ENCODE measurements around the gene SERPINA1.
"Not testable (repeated sequence)": the region's sequence is repeated elsewhere in the genome, so short reads cannot be mapped to it uniquely, and the experiment has no call there.

SERPINA1 gene

DNA sequence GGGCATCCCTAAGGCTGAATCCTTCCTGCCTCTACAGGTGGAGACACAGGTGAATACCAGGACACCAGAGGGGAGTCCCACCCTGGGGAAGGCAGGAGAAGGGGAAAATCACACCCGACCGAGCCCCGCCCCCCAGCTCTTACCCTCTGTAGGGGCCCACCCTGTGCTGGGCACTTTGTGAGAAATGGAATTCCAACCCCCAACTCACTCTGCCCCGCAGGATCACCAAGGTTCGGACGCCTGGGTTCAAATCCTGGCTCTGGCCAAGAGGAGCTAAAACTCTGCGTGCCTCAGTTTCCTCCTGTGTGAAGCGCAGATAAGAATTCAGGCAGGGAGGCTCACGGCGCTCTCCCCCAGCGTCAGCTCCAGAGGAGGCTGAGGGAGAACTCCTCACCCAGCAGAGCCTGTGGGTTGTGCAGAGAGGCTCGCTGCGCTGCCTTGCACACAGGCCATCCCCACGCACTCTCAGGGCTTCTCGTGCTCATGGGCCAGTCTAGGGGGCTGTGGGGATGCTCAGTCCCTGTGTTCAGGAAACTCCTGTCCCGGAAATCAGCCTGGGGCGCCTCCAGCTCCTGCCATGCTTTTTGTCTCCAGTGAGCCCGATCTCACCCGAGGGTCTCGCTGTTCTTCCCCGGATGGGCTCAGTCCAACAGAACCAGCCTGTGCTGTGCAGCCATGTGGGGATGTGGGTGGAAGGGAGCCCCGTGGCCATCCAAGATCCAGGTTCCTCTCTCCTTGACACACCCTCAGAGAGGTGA lies 18.5 kb downstream of the SERPINA1 start:
- not testable (repeated sequence) for DNase-seq (ENCODE audit: low read depth, low spot score)

DNA sequence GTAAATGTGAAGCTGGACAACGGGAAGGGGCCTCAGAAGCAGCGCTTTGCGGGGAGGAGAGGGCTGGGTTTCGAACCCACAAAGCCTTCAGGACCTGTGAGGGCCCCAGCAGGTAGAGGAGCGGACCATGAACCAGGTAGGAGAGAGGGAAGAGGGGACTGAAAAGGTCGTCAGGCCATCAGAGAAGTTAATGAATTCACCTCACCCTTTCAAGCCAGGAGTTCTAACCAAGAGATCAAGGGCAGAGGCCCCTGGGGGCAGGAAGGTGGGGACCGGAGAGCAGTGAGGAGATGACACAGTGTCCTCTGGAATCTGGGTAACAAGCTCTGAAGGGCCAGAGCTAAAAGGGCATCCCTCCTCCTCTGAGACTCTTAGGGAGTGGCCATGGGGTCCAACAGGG lies 19.4 kb downstream of the SERPINA1 start:
- DNase-seq (ENCODE audit: low read depth, low spot score), result no peak

DNA sequence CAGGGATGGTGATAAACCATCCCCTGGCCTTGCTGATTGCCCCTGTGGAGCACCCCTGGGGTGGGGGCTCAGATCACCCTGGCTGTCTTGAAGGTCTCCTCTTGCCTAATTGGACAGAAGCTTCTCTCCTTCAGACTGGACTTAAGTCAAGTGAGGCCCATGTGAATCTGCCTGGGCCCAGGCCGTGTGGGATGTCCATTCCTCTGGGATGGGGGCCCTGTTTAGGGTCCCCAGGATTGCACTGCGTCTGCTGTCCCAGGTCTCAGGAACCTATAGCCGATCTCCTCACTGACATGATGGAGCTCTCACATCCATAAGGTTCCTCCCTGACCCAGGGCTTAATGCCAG lies 20.2 kb downstream of the SERPINA1 start:
- no peak for DNase-seq (ENCODE audit: low read depth, low spot score)

DNA sequence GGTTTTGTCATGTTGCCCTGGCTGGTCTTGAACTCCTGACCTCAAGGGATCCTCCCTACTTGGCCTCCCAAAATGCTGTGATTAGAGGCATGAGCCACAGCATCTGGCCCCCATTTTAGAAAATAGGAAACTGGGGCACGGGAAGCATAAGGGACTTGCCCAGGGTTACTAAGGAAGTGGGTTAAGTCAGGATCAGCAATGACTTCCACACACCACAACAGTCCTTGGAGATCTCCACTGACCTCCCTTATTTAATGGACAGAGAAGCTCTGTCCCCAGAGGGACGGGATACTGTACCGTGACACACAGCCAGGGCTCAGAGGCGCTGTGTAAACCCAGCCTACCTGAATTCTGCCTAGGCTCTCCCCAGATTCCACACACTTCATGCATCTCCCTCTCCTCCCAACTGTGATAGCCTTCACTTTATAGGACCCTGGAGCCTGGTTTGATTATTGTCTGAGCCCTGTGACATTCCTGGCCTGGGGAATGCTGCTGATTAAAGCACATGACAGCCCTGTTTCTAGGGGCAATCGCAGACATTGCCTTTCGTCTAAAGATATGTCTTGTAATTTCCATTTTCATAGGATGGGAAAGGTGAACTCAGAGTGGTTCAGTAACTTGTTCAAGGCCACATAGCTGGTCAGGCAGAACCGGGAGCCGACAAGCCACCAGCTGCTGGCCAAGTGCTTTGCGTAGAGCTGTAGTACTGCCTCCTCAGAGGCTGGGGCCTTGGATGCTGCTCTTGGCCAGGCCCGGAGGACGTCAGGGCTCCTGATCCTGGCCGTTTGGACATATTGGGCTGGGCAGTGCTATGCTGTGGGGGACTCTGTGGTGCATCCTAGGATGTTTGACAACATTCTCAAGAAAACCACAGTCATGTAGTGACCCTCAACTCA lies 20.8 kb downstream of the SERPINA1 start:
- DNase-seq (ENCODE audit: low read depth, low spot score), result no peak

DNA sequence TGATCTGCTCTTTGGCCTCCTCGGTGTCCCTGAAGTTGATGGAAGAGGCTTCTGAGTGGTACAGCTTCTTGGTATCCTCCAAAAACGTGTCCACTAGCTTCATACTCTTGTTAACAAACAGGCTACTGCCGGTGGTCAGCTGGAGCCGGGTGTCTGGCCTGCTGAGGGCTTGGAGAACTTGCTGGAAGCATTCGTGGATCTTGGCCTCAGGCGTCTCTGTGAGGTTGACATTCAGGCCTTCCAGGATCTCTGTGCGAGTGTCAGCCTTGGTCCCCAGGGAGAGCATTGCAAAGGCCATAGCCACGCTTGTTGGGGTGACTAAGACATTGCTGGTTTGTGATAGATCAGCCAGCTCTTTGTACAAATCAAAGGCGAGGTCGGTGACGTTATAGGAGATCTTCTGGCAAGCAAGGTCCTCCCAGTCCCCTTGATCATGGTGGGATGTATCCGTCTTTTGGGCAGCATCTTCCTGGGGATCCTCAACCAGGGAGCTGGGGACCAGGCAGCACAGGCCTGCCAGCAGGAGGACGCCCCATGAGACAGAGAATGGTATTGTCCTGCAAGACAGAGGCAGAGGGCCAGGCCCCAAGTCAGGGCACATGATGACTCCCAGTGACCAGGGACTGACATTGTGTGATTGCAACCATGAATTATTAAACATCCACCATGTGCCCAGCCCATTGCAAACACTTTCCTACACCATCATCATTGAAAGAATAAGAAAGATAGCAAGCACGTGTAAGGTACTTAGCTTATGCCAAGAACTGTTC lies 22.1 kb downstream of the SERPINA1 start, which contains the start of gene SERPINA2:
Gene SERPINA2, minus strand, starts transcription at position 553 of the 770 bp plus-strand sequence.
- DNase-seq (ENCODE audit: low read depth, low spot score), result no peak

DNA sequence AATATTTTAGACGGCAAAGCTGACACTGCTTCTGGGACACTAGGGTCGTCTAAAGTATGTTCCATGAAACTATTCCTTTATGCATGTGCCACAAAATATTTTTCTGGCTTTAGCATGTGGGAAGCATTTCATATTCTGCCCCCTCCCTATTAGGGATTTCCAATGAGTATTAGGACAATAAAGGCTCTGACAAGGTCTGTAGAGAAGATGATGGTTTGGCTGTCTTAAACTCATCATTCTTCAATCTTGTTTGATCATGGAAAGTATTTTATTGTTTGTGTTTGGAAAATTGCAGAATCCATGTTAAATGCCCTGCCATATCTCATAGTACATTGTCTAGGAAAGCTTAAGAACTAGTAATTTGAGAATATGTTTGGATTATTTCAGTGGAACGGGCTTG lies 22.8 kb downstream of the SERPINA1 start:
- no peak for DNase-seq (ENCODE audit: low read depth, low spot score)

DNA sequence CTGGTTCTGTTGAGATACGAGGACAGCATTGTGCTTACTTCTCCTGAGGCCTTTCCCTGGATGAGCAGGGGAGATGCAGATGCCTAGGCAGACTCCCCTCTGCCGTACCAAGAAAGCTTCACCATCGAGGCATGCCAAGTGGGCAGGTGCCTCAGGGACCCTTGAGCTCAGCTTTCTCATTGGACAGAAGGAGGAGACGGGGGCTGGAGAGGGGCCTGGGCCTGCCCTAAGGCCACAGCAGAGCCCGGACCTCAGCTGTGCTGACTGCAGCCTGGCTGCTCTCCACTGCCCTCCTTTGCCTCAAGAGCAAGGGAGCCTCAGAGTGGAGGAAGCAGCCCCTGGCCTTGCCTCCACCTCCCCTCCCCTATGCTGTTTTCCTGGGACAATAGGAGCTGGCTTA lies 23.4 kb downstream of the SERPINA1 start:
- DNase-seq (ENCODE audit: low read depth, low spot score), result no peak

DNA sequence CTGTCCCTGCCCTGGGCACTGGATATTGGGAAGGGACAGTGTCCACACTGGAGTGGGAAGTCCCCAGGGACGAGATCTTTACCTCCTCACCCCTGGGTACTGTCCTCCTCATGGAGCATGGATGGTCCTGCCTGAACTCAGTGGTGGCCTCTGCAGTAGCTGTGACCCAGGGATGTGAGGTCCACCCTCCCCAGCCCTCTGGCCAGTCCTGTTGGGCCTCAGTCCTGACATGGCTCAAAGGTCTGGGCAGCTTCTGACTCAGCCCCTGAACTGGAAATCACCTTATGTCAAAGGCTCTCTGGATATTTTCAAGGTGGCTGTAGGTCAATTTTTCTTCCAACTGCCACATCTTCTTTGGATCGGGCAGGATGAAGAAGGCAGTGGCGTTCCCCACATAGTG lies 24.4 kb downstream of the SERPINA1 start:
- no peak for DNase-seq (ENCODE audit: low read depth, low spot score)

DNA sequence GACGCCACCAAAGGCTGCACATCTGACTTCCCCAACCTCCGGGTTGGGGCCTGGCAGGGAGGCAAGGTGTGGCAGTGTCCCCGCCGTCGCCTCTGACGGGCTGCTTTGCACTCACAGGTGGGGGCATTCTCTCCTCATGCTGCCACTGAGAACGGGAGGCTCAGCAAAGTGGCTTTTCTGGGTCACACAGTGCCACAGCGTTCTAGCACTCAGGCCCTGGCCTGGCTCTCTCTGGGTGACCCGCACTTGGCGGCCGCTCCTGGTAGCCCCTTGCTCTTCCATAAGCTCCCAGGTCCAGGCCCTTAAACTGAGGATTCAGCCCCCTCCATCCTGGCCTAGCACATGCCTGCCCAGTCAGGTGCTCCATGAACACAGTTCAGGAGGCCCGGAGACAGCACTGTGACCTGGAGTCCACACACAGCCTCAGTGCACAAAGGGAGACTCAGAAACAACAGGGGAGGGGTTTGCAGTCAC lies 25.2 kb downstream of the SERPINA1 start:
- no peak for DNase-seq (ENCODE audit: low read depth, low spot score)

DNA sequence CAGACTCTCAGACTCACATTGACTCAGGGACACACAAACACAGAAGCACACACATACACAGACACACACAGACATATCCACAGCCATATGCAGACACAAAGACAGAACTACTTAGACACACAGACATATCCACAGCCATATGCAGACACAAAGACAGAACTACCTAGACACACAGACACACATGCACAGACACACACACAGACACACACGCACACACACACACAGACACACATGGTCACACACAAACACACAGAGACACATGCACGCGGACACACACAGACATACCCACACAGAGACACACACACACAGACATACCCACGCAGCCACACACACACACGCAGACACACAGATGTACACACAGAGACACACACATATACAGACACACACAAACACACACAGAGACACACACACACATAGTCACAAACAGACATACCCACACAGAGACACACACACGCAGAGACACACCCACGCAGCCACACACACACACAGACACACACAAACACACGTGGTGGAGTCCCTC lies 25.7 kb downstream of the SERPINA1 start:
- no peak for DNase-seq (ENCODE audit: low read depth, low spot score)

DNA sequence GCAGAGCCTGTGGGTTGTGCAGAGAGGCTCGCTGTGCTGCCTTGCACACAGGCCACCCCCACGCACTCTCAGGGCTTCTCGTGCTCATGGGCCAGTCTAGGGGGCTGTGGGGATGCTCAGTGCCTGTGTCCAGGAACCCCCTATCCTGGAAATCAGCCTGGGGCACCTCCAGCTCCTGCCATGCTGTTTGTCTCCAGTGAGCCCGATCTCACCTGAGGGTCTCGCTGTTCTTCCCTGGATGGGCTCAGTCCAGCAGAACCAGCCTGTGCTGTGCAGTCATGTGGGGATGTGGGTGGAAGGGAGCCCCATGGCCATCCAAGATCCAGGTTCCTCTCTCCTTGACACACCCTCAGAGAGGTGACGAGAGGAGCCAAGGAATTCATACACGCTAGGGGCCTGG lies 26.7 kb downstream of the SERPINA1 start:
- no peak for DNase-seq (ENCODE audit: low read depth, low spot score)

DNA sequence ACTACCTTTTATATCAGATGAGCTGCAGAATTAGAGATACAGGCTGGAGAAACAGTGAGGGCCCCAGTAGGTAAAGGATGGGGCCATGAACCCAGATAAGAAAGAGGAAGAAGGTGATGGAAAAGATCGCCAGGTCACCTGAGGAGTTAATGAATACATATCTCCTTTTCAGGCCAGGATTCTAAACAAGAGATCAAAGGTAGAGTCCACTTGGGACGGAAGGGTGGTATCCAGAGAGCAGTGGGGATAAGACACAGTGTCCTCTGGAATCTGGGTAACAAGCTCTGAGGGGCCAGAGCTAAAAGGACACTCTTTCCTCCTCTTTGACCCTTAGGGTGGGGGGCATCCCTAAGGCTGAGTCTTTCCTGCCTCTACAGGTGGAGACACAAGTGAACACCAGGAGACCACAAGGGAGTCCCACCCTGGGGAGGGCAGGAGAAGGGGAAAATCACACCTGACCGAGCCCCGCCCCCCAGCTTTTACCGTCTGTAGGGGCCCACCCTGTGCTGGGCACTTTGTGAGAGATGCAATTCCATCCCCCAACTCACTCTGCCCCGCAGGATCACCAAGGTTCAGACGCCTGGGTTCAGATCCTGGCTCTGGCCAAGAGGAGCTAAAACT lies 27.3 kb downstream of the SERPINA1 start:
- DNase-seq (ENCODE audit: low read depth, low spot score), result no peak

DNA sequence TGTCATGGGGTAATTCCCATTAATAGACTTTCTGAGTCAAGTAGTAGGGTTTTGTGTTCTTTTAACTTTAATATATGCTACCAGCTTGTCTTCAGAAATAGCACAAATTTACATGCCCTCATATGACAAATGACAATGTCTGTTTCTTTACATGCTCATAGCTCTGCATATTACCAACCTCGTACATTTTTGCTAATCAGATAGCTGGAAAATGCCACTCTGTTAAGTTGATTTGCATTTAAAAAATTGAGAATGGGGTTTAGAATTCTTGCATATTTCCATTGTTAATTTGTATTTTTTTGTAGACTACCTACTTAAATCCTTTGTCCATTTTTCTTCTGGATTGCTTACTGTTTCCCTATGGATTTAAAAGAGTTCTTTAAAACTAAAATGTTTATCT lies 31.2 kb downstream of the SERPINA1 start:
- DNase-seq (ENCODE audit: low read depth, low spot score), result no peak

DNA sequence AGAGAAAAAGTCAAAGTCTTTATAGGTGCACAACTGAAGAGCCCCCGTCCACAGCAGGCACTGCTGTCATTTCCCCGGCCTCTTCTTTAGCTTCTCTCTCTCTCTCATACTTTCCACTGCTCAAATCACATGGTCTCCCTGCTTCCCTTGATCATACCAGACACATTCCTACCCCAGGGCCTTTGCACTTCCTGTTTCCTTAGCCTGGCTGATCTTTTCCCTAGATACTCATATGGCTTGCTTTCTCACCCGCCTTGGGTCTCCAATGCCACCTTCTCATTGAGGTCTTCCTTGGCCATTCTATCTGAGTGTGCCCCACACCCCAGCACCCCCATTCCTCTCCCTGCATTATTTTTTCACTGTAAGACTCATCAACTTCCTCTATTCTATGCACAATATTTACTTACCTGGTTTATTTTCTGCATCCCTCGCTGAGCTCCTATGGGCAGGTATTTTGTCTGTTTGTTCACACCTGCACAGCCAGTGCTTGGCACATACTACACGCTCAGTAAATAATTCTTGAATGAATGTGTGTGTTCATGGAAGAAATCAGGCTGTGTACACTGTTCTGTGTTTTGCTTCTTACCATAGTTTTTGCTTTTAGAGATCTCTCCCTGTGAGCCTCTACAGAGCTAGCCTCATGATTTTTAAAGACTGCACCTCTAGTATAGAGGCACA lies 31.9 kb downstream of the SERPINA1 start:
- no peak for DNase-seq (ENCODE audit: low read depth, low spot score)

DNA sequence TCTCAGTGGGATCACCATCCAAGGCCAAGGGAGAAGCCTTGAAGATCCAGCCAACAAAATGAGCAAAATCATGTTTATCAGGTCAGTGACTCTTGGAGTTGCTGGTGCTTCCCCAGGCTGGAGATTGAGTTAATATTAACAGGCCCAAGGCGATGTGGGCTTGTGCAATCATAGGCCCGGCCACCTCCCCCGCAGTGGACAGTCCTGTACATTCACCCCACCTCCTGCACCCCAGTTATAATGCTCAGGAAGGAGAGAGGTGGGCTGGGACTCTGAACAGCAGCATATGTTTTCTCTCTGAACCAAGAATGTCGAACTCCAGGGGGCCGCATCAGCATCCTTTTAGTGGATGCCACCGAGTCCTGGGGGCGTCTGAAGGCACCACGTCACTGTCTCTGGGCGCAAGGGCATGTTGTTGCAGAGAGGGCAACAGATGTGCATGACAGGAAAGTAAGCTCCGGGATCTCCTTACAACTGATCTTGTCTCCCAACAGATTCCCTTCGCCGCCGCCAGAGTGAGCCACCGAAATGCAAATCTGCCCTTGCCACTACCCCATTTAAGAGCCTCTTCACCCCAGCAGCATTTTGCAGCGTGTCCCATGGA lies 33.1 kb downstream of the SERPINA1 start:
- DNase-seq (ENCODE audit: low read depth, low spot score), result peak; percentile 75

DNA sequence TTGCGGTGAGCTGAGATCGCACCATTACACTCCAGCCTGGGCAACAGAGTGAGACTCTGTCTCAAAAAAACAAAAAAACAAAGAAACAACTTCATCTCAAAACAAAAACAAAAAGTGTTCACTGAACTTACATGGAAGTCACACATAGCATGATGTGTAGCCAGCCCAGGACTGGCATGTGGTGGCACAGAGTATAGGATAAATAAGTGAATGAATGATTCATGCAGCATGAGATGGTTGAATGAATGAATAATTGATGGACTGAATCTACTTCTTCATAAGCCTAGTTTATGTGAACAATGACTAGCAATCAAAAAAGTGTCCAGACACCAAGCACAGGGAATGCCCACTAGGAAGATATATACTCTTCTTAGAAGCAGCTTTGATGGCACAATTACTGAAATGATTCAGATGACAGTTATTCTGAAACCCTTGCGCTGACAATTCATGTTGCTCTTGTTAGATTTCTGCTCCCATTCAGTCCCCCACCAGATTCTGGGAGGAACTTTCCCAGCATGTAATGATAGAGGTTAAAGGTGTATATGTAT lies 33.7 kb downstream of the SERPINA1 start:
- no peak for DNase-seq (ENCODE audit: low read depth, low spot score)

DNA sequence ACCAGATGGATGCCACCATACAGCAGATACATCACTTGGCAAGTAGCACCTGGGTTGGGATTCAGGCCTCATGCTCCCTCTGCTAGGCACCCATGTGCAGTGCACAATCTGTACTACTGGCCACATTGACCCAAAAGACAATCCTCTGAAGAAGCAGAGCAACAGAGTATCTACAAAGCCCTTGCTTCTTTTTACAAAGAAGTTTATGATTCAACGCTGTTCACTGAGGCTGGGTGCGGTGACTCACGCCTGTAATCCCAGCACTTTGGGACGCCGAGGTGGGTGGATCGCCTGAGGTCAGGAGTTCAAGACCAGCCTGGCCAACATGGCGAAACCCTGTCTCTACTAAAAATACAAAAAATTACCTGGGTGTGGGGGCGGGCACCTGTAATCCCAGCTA lies 34.2 kb downstream of the SERPINA1 start:
- not testable (repeated sequence) for DNase-seq (ENCODE audit: low read depth, low spot score)

DNA sequence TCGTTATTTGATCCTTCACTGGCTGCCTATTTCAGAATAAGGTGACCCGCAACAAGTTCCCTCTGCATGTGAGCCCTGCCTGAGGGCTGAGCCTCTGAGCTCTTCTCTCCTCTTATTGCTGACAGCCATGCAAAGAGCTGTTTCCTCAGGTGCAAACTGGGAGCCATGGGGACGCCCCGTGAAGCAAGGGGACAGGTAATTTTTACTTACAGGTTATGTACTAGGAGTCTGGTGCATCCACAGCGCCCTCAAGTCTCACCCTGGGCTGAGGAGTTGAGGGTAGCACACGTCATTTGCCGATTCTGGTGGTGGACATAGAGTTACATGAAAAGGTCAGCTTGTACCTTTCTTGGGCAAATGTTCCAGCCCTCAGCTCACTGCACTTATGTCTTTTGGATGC lies 39.1 kb downstream of the SERPINA1 start:
- no peak for DNase-seq (ENCODE audit: low read depth, low spot score)

DNA sequence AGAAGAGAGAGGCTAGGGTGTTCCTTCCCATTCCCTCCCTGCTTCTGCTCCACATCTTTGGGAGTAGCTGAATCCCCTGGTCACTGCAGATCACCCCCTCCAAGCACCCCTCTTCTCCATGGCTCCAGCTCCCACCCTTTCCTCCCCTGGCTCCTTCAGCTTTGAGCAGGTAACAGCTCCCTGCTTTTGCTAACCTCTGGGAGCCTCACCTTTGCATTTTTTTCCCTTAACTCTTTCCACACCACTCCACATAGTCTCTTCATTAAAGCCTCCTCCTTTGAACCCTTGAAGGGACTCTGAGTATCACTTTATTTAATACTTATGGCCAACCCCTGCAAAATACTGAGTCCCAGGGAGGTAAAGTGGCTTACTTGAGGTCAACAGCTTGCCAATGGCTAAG lies 39.6 kb downstream of the SERPINA1 start:
- no peak for DNase-seq (ENCODE audit: low read depth, low spot score)

DNA sequence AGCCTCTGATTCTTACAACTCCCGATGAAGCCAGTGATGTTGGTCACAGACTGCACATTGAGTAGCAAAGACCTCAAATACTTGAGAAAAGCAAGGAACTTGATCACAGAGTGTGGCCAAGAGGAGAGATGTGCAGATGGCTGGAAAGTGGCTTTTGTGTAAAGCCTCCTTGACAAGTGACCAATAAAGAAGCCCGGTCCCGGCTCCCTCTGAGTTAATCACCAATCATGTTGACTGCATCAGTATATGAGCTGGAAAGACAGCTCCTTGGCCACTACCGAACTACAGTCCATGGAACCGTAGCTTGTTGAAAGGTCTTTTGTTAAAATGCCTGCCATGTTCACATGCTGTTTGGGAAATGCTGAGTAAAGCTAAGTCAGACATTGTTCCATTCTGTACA lies 41.6 kb downstream of the SERPINA1 start:
- DNase-seq (ENCODE audit: low read depth, low spot score), result no peak
